Measurements from ENCODE around the gene GAPDH.

Gene GAPDH

GRCh38 chr12:6563448-6564050, 29.2 kb downstream of the GAPDH start:
- Histone ChIP-seq H2BK15ac (ENCODE audit: low read length) (no peak overlapping the region), H4K8ac (ENCODE audit: low read depth, low read length) (no peak overlapping the region), H3K23ac (ENCODE audit: low read depth, low read length, poor library complexity) (no peak overlapping the region), H4K91ac (ENCODE audit: low read depth, low read length, poor library complexity) (no peak overlapping the region), H3K9me3 (replicated peaks in 1 of 2; ENCODE audit: control insufficient read depth in 2 of 2, insufficient read depth in 1 of 2, low read depth in 1 of 2, low read length in 2 of 2) (no peaks in the 10 kb centered on the region), H2AFZ (ENCODE audit: low read length) (no peak overlapping the region), H3K27ac (replicated peaks; ENCODE audit: low read length) (no peak overlapping the region), H3K9ac (ENCODE audit: low read depth, low read length, poor library complexity) (no peak overlapping the region), H3K36me3 (replicated peaks in 1 of 2; ENCODE audit: control insufficient read depth in 2 of 2, insufficient read depth in 2 of 2, low read length in 2 of 2) (peaks cover 48 to 85% of the 10 kb centered on the region in 2 donors), H3K4me3 (ENCODE audit: low read length in 2 of 2) (no peak overlapping the region), H2BK12ac (ENCODE audit: low read length) (no peak overlapping the region), H2BK120ac (ENCODE audit: low read depth, low read length) (no peak overlapping the region), H3K18ac (ENCODE audit: low read length) (no peak overlapping the region), H2AK5ac (ENCODE audit: low read depth, low read length) (no peak overlapping the region), H3K4me1 (ENCODE audit: control insufficient read depth in 2 of 2, insufficient read depth in 1 of 2, low read depth in 1 of 2, low read length in 2 of 2) (peaks cover 4 to 7% of the 10 kb centered on the region in 2 donors), H3K79me1 (ENCODE audit: low read depth, low read length) (peaks cover 2% of the 10 kb centered on the region), H3K4ac (ENCODE audit: low read length) (no peak overlapping the region), H3K4me2 (ENCODE audit: insufficient read depth, low read length, poor library complexity, severe bottlenecking) (no peak overlapping the region), H3K14ac (ENCODE audit: low read length) (no peak overlapping the region), H2BK5ac (ENCODE audit: low read length) (no peak overlapping the region), H3K27me3 (ENCODE audit: control insufficient read depth in 3 of 3, insufficient read depth in 3 of 3, low read depth in 1 of 3, low read length in 3 of 3) (no peaks in the 10 kb centered on the region)
- DNase-seq (ENCODE audit: low spot score): peak; percentile 56
- no CpG with 5 or more reads among the region's 8 CpGs for WGBS, 2 donors (ENCODE audit: extremely low coverage in 2 of 2, insufficient read length in 2 of 2, insufficient replicate concordance in 1 of 2)

DNA sequence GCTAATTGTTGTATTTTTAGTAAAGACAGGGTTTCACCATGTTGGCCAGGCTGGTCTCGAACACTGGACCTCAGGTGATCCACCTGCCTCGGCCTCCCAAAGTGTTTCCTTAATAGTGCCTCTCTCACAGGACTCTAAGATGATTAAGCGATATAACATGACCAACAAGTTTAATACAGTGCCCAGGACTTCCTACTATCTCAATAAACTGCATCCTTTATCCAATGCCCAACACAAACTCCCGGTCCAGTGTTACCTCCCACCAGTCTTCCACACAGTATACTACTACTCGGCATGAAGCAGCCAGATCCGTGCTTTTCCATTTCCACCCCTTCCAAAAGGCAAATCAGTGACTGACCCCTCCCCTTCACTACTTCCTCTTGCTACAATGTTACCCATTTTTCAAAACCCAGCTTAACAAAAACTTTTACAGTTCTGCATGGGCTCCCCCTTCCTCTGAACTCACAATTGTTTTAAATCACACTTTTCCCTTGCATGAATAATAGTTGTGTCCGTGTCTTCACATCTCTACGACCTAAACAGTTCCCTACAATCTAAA, 32.9 kb downstream of the GAPDH start:
- no peak overlapping the region for H2BK15ac ChIP-seq (ENCODE audit: low read length)
- H3K4me2 ChIP-seq (ENCODE audit: insufficient read depth, low read length, poor library complexity, severe bottlenecking): peak overlapping the region; percentile 35
- peaks cover 2% of the 10 kb centered on the region for H3K79me1 ChIP-seq (ENCODE audit: low read depth, low read length)
- no peak overlapping the region for H2BK5ac ChIP-seq (ENCODE audit: low read length)
- no peak overlapping the region for H3K4ac ChIP-seq (ENCODE audit: low read length)
- no peak overlapping the region for H2AFZ ChIP-seq (ENCODE audit: low read length)
- H3K27ac ChIP-seq (replicated peaks; ENCODE audit: low read length): no peak overlapping the region
- peaks cover 0 to 2% of the 10 kb centered on the region in 2 donors for H3K9me3 ChIP-seq (replicated peaks in 1 of 2; ENCODE audit: control insufficient read depth in 2 of 2, insufficient read depth in 1 of 2, low read depth in 1 of 2, low read length in 2 of 2)
- no peak overlapping the region for H4K91ac ChIP-seq (ENCODE audit: low read depth, low read length, poor library complexity)
- no peak for DNase-seq (ENCODE audit: low spot score)
- H2AK5ac ChIP-seq (ENCODE audit: low read depth, low read length): no peak overlapping the region
- H2BK120ac ChIP-seq (ENCODE audit: low read depth, low read length): no peak overlapping the region
- H3K4me3 ChIP-seq (ENCODE audit: low read length in 2 of 2): peak overlapping the region; percentile 13 to 88
- H3K27me3 ChIP-seq (ENCODE audit: control insufficient read depth in 3 of 3, insufficient read depth in 3 of 3, low read depth in 1 of 3, low read length in 3 of 3): no peaks in the 10 kb centered on the region
- H4K8ac ChIP-seq (ENCODE audit: low read depth, low read length): no peak overlapping the region
- no peak overlapping the region for H3K18ac ChIP-seq (ENCODE audit: low read length)
- peaks cover 4 to 7% of the 10 kb centered on the region in 2 donors for H3K4me1 ChIP-seq (ENCODE audit: control insufficient read depth in 2 of 2, insufficient read depth in 1 of 2, low read depth in 1 of 2, low read length in 2 of 2)
- no CpG with 5 or more reads among the region's 8 CpGs for WGBS, 2 donors (ENCODE audit: extremely low coverage in 2 of 2, insufficient read length in 2 of 2, insufficient replicate concordance in 1 of 2)
- H3K9ac ChIP-seq (ENCODE audit: low read depth, low read length, poor library complexity): no peak overlapping the region
- H3K23ac ChIP-seq (ENCODE audit: low read depth, low read length, poor library complexity): no peak overlapping the region
- no peak overlapping the region for H3K14ac ChIP-seq (ENCODE audit: low read length)
- peaks cover 38 to 86% of the 10 kb centered on the region in 2 donors for H3K36me3 ChIP-seq (replicated peaks in 1 of 2; ENCODE audit: control insufficient read depth in 2 of 2, insufficient read depth in 2 of 2, low read length in 2 of 2)
- H2BK12ac ChIP-seq (ENCODE audit: low read length): no peak overlapping the region

- no peak overlapping the region for H4K8ac ChIP-seq (ENCODE audit: low read depth, low read length)
- H4K91ac ChIP-seq (ENCODE audit: low read depth, low read length, poor library complexity): no peak overlapping the region
- no peak overlapping the region for H3K4me2 ChIP-seq (ENCODE audit: insufficient read depth, low read length, poor library complexity, severe bottlenecking)
- no peak overlapping the region for H3K27ac ChIP-seq (replicated peaks; ENCODE audit: low read length)
- H3K4ac ChIP-seq (ENCODE audit: low read length): no peak overlapping the region
- no peaks in the 10 kb centered on the region for H3K27me3 ChIP-seq (ENCODE audit: control insufficient read depth in 3 of 3, insufficient read depth in 3 of 3, low read depth in 1 of 3, low read length in 3 of 3)
- no peak overlapping the region for H3K18ac ChIP-seq (ENCODE audit: low read length)
- no peak overlapping the region for H2BK12ac ChIP-seq (ENCODE audit: low read length)
- no CpG with 5 or more reads among the region's 12 CpGs for WGBS, 2 donors (ENCODE audit: extremely low coverage in 2 of 2, insufficient read length in 2 of 2, insufficient replicate concordance in 1 of 2)
- H3K23ac ChIP-seq (ENCODE audit: low read depth, low read length, poor library complexity): no peak overlapping the region
- H3K4me3 ChIP-seq (ENCODE audit: low read length in 2 of 2): no peak overlapping the region
- peaks cover 4 to 7% of the 10 kb centered on the region in 2 donors for H3K4me1 ChIP-seq (ENCODE audit: control insufficient read depth in 2 of 2, insufficient read depth in 1 of 2, low read depth in 1 of 2, low read length in 2 of 2)
- H3K14ac ChIP-seq (ENCODE audit: low read length): no peak overlapping the region
- no peak overlapping the region for H2BK15ac ChIP-seq (ENCODE audit: low read length)
- H2BK5ac ChIP-seq (ENCODE audit: low read length): no peak overlapping the region
- no peak overlapping the region for H2BK120ac ChIP-seq (ENCODE audit: low read depth, low read length)
- no peak for DNase-seq (ENCODE audit: low spot score)
- peaks cover 34 to 86% of the 10 kb centered on the region in 2 donors for H3K36me3 ChIP-seq (replicated peaks in 1 of 2; ENCODE audit: control insufficient read depth in 2 of 2, insufficient read depth in 2 of 2, low read length in 2 of 2)
- peaks cover 2% of the 10 kb centered on the region for H3K79me1 ChIP-seq (ENCODE audit: low read depth, low read length)
- no peak overlapping the region for H2AFZ ChIP-seq (ENCODE audit: low read length)
- H3K9me3 ChIP-seq (replicated peaks in 1 of 2; ENCODE audit: control insufficient read depth in 2 of 2, insufficient read depth in 1 of 2, low read depth in 1 of 2, low read length in 2 of 2): peaks cover 0 to 2% of the 10 kb centered on the region in 2 donors
- peak overlapping the region; percentile 57 for H3K9ac ChIP-seq (ENCODE audit: low read depth, low read length, poor library complexity)
- no peak overlapping the region for H2AK5ac ChIP-seq (ENCODE audit: low read depth, low read length)
Measured at GRCh38 chr12:6569312-6569711, 35.0 kb downstream of the GAPDH start.

DNA sequence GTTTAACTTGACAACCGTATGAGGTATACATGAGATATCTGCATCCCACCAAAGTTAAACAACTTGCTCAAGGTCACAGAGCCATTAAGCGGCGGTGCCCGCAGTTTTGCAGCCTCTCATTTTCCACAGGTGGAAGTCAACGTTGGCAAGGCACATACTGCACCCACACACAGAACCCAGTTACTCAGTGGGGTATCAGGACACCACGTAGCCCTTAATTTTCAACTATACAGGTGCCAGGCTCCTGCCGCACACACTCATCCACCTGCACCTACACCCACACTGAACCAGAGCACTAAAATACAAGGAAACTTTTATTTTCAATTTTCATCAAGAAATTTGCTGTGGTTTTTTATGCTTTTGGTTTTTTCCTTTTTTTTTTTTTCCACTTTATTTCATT, 35.5 kb downstream of the GAPDH start:
- Histone ChIP-seq H3K18ac (ENCODE audit: low read length) (no peak overlapping the region), H3K14ac (ENCODE audit: low read length) (no peak overlapping the region), H3K4ac (ENCODE audit: low read length) (no peak overlapping the region), H3K9ac (ENCODE audit: low read depth, low read length, poor library complexity) (no peak overlapping the region), H2BK5ac (ENCODE audit: low read length) (no peak overlapping the region), H2BK120ac (ENCODE audit: low read depth, low read length) (no peak overlapping the region), H4K91ac (ENCODE audit: low read depth, low read length, poor library complexity) (no peak overlapping the region), H3K23ac (ENCODE audit: low read depth, low read length, poor library complexity) (no peak overlapping the region), H3K4me2 (ENCODE audit: insufficient read depth, low read length, poor library complexity, severe bottlenecking) (no peak overlapping the region), H3K4me3 (ENCODE audit: low read length in 2 of 2) (no peak overlapping the region), H3K27me3 (ENCODE audit: control insufficient read depth in 3 of 3, insufficient read depth in 3 of 3, low read depth in 1 of 3, low read length in 3 of 3) (no peaks in the 10 kb centered on the region), H3K27ac (replicated peaks; ENCODE audit: low read length) (no peak overlapping the region), H2BK15ac (ENCODE audit: low read length) (no peak overlapping the region), H3K9me3 (replicated peaks in 1 of 2; ENCODE audit: control insufficient read depth in 2 of 2, insufficient read depth in 1 of 2, low read depth in 1 of 2, low read length in 2 of 2) (peaks cover 0 to 2% of the 10 kb centered on the region in 2 donors), H4K8ac (ENCODE audit: low read depth, low read length) (no peak overlapping the region), H3K4me1 (ENCODE audit: control insufficient read depth in 2 of 2, insufficient read depth in 1 of 2, low read depth in 1 of 2, low read length in 2 of 2) (peaks cover 4 to 7% of the 10 kb centered on the region in 2 donors), H2AK5ac (ENCODE audit: low read depth, low read length) (no peak overlapping the region), H3K79me1 (ENCODE audit: low read depth, low read length) (peaks cover 2% of the 10 kb centered on the region), H3K36me3 (replicated peaks in 1 of 2; ENCODE audit: control insufficient read depth in 2 of 2, insufficient read depth in 2 of 2, low read length in 2 of 2) (peaks cover 39 to 87% of the 10 kb centered on the region in 2 donors), H2AFZ (ENCODE audit: low read length) (no peak overlapping the region), H2BK12ac (ENCODE audit: low read length) (no peak overlapping the region)
- no peak for DNase-seq (ENCODE audit: low spot score)
- no CpG with 5 or more reads among the region's 7 CpGs for WGBS, 2 donors (ENCODE audit: extremely low coverage in 2 of 2, insufficient read length in 2 of 2, insufficient replicate concordance in 1 of 2)
